Astrocyte of the spinal cord (primary cell): Measurements from ENCODE around the gene ASB1.

Source experiments
- DNase-seq: peaks from one replicate; pipeline ENCODE4 v3.0.0; 2011; ENCODE audit warnings: low read depth, low spot score
- H3K4me3 ChIP-seq: 2 replicates; pipeline ENCODE4 v1.5.1; 2011; ENCODE audit warnings: low read depth, mild to moderate bottlenecking, low read length, moderate library complexity
- in situ Hi-C: cut with HindIII; loops from 2 replicates; pipeline ENCODE4 v1.10.0; 2017; ENCODE audit warnings: low sequenced_read_pairs
- TF ChIP-seq, protein P1 (sequence below): IDR thresholded peaks from 2 replicates; pipeline ENCODE4 v1.5.1; 2012; ENCODE audit warnings: low read depth, mild to moderate bottlenecking, low read length, inconsistent platforms

Gene ASB1

GRCh38 chr2:238381341-238382115 is 45.2 kb upstream of the ASB1 start:
- no peak for DNase-seq
- in situ Hi-C loops: no loop called here
- TF ChIP-seq, protein P1, sequence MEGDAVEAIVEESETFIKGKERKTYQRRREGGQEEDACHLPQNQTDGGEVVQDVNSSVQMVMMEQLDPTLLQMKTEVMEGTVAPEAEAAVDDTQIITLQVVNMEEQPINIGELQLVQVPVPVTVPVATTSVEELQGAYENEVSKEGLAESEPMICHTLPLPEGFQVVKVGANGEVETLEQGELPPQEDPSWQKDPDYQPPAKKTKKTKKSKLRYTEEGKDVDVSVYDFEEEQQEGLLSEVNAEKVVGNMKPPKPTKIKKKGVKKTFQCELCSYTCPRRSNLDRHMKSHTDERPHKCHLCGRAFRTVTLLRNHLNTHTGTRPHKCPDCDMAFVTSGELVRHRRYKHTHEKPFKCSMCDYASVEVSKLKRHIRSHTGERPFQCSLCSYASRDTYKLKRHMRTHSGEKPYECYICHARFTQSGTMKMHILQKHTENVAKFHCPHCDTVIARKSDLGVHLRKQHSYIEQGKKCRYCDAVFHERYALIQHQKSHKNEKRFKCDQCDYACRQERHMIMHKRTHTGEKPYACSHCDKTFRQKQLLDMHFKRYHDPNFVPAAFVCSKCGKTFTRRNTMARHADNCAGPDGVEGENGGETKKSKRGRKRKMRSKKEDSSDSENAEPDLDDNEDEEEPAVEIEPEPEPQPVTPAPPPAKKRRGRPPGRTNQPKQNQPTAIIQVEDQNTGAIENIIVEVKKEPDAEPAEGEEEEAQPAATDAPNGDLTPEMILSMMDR: no peak
- H3K4me3 ChIP-seq: no peak overlapping the region

DNA sequence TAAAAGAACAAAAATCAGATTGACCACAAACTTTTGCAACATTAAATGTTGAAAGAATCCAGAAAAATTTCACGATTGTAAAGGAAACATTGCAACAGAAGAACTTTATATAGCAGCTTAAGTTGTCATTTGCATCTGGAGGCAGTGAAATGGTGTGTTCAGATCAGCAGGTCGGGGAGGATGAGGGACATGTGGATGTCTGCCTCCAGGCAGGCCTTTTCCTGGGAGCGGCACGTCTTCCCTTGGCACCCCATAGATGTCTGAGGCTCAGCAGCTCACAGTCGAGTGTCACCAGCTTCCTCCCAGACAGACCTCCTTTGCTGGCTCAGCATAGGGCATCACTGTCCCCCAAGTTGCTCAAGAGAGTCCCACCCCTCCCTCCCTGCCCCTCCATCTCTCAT is 44.3 kb upstream of the ASB1 start:
- in situ Hi-C loops: no loop called here
- no peak overlapping the region for H3K4me3 ChIP-seq
- TF ChIP-seq, protein P1: no peak
- DNase-seq: no peak

- TF ChIP-seq, protein P1: no peak
These were observed 43.6 kb upstream of the ASB1 start for GRCh38 chr2:238383135-238383534.

DNA sequence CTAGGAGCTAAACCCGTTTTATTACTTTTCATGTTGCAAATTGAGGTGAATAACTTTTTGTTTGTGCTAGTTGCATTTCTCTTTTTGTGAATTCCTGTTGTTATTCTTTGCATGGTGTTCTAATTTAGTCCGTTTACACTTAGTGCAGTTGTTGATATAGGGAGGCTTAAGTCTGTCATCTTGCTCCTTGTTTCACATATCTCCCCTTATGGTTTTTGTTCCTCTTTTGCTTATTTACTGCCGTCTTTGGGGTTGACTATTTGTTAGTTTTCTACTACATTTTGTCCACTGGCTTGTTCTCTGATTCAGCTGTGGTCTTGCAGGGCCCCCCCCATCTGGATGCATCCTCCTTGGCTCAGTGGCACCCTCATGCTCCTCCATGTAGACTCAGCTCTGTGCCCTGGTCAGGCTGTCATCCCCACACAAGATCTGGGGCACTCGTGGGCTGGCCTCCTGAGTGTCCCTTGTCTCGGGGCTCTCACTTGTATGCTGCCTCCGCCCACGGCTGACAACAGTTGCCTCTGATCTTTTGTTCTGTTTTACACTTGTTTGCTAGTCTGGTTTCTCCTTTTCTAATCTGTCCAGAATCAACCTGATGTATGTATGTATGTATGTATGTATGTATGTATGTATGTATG is 42.9 kb upstream of the ASB1 start:
- in situ Hi-C loops: no loop called here
- H3K4me3 ChIP-seq: no peak overlapping the region
- TF ChIP-seq, protein P1: no peak
- no peak for DNase-seq

More at GRCh38 chr2:238383135-238383534, 43.6 kb upstream of the ASB1 start:
- in situ Hi-C loops: no loop called here
- H3K4me3 ChIP-seq: no peak overlapping the region
- no peak for DNase-seq

GRCh38 chr2:238387332-238387731 is 39.4 kb upstream of the ASB1 start:
- DNase-seq: no peak
- in situ Hi-C loops: no loop called here
- TF ChIP-seq, protein P1: no peak
- no peak overlapping the region for H3K4me3 ChIP-seq

DNA sequence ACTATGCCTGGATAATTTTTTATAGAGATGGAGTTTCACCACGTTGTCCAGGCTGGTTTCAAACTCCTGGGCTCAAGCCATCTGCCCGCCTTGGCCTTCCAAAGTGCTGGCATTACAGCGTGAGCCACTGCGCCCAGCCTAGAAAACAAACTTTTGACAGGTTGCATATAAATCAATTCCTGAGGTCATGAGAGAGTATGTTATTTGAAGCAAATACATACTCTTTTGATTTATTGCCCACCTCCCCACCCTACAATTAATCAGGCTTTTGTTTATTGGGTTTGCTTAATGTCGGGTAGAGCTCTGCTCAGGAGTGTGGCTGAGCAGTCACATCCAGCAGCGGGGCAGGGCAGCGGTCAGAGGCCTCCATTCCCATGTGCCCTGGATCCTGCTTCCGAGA is 37.9 kb upstream of the ASB1 start:
- TF ChIP-seq, protein P1: no peak
- in situ Hi-C loops: no loop called here
- DNase-seq: no peak
- H3K4me3 ChIP-seq: no peak overlapping the region
